ENCODE data around the gene PWP1.
"Not testable (repeated sequence)": the region's sequence is repeated elsewhere in the genome, so short reads cannot be mapped to it uniquely, and the experiment has no call there.

GRCh38 chr12:107695772-107696171 lies 10.2 kb downstream of the PWP1 start:
- TF ChIP-seq, protein P1, sequence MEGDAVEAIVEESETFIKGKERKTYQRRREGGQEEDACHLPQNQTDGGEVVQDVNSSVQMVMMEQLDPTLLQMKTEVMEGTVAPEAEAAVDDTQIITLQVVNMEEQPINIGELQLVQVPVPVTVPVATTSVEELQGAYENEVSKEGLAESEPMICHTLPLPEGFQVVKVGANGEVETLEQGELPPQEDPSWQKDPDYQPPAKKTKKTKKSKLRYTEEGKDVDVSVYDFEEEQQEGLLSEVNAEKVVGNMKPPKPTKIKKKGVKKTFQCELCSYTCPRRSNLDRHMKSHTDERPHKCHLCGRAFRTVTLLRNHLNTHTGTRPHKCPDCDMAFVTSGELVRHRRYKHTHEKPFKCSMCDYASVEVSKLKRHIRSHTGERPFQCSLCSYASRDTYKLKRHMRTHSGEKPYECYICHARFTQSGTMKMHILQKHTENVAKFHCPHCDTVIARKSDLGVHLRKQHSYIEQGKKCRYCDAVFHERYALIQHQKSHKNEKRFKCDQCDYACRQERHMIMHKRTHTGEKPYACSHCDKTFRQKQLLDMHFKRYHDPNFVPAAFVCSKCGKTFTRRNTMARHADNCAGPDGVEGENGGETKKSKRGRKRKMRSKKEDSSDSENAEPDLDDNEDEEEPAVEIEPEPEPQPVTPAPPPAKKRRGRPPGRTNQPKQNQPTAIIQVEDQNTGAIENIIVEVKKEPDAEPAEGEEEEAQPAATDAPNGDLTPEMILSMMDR (IDR thresholded peaks at IDR 0.05) = peak; percentile 60
- TF ChIP-seq ZFX (IDR thresholded peaks at IDR 0.05; ENCODE audit: borderline replicate concordance) = not testable (repeated sequence)

All from 22Rv1 (cell line).